OCI-LY7 (cell line): Measurements from ENCODE around the gene ARHGAP33. TPM values are rescaled to one million over a fixed set of nuclear protein-coding genes. Genes with fewer than 3 reads are reported as not detected.

ENCODE experiments used
- BruUV-seq: library from RNA; stranded (reverse); fragments of 400-500 nt; replicated peaks from 2 replicates; lab custom pipeline; 2021; lab: Mats Ljungman, UMichigan
- CTCF ChIA-PET: fragments of 300-600 bp; sonication (Branson Sonifier 250); formaldehyde crosslinking; loops from one replicate; lab custom pipeline; 2022; ENCODE audit warnings: antibody characterized with exemption; ENCODE audit not compliant: unreplicated experiment; lab: Charles Lee
- POLR2A ChIA-PET: fragments of 300-600 bp; sonication (Branson Sonifier 250); formaldehyde crosslinking; loops from one replicate; lab custom pipeline; 2022; ENCODE audit warnings: antibody characterized with exemption; lab: Charles Lee
- DNase-seq: peaks from one replicate; pipeline ENCODE4 v3.0.0-alpha.2; 2015; ENCODE audit warnings: low spot score
- H2AFZ ChIP-seq: fragments of 200-600 bp; sonication (generic), shearing (Covaris generic); 2 replicates; pipeline ENCODE4 v1.6.1; 2014; ENCODE audit warnings: mild to moderate bottlenecking, antibody characterized with exemption, low read length, moderate library complexity
- H3K27ac ChIP-seq: fragments of 200-600 bp; sonication (generic); 2 replicates; pipeline ENCODE4 v1.5.1; 2014; ENCODE audit warnings: mixed run types, low read depth, mild to moderate bottlenecking, moderate library complexity, low read length, inconsistent platforms; ENCODE audit not compliant: poor library complexity, severe bottlenecking
- H3K36me3 ChIP-seq: fragments of 200-600 bp; sonication (generic); 2 replicates; pipeline ENCODE4 v1.6.1; 2014; ENCODE audit warnings: mild to moderate bottlenecking, antibody characterized with exemption, low read length, moderate library complexity, mixed read lengths; ENCODE audit not compliant: insufficient read depth
- H3K4me1 ChIP-seq: fragments of 200-600 bp; sonication (generic); 2 replicates; pipeline ENCODE4 v1.5.1; 2014; ENCODE audit warnings: mild to moderate bottlenecking, low read length; ENCODE audit not compliant: insufficient read depth, poor library complexity, severe bottlenecking
- H3K4me2 ChIP-seq: fragments of 200-600 bp; sonication (generic); 2 replicates; pipeline ENCODE4 v1.6.1; 2014; ENCODE audit warnings: mild to moderate bottlenecking, low read length
- H3K4me3 ChIP-seq: fragments of 200-600 bp; sonication (generic); 2 replicates; pipeline ENCODE4 v1.5.1; 2014; ENCODE audit warnings: mild to moderate bottlenecking, low read depth, low read length; ENCODE audit not compliant: poor library complexity, severe bottlenecking
- H3K79me2 ChIP-seq: fragments of 200-600 bp; sonication (generic); 2 replicates; pipeline ENCODE4 v1.6.1; 2016; ENCODE audit warnings: low read depth, mild to moderate bottlenecking, low read length, moderate library complexity, mixed read lengths; ENCODE audit not compliant: insufficient read depth
- H3K9me2 ChIP-seq: fragments of 200-600 bp; sonication (generic); 2 replicates; pipeline ENCODE4 v1.6.1; 2016; ENCODE audit warnings: mild to moderate bottlenecking, low read length, mixed read lengths; ENCODE audit not compliant: insufficient read depth
- H3K9me3 ChIP-seq: fragments of 200-600 bp; sonication (generic); 2 replicates; pipeline ENCODE4 v1.6.1; 2014; ENCODE audit warnings: mild to moderate bottlenecking, mixed run types, low read length, mixed read lengths
- H4K20me1 ChIP-seq: fragments of 200-600 bp; sonication (generic); 2 replicates; pipeline ENCODE4 v1.6.1; 2014; ENCODE audit warnings: mild to moderate bottlenecking, antibody characterized with exemption, low read length, moderate library complexity, mixed read lengths; ENCODE audit not compliant: insufficient read depth
- EZH2phosphoT487 ChIP-seq: fragments of 200-600 bp; sonication (generic); IDR thresholded peaks from 2 replicates; pipeline ENCODE4 v1.6.1; 2018; ENCODE audit warnings: low read depth, borderline replicate concordance, mild to moderate bottlenecking, mixed run types, antibody characterized with exemption, low read length, moderate library complexity, mixed read lengths
- intact Hi-C: fragments of 100-400 bp; cut with micrococcal nuclease; formaldehyde crosslinking; loops from one replicate; pipeline ENCODE4 v1.10.0; 2022; ENCODE audit not compliant: unreplicated experiment
- total RNA-seq, 2 experiments: library from RNA; depleted of rRNA in 1 of 2; stranded (reverse); fragments of >200 nt in 1 of 2; shearing (Covaris generic) in 1 of 2; gene quantifications; 2 replicates each; pipeline ENCODE4 v1.2.3, GENCODE V29; 2014 to 2022
- TF ChIP-seq, protein P1 (sequence below): fragments of 200-600 bp; sonication (generic); conservative IDR thresholded peaks from 2 replicates; pipeline ENCODE4 v1.5.1; 2014; ENCODE audit warnings: mild to moderate bottlenecking, antibody characterized with exemption, low read length, moderate library complexity, mixed read lengths

The ARHGAP33 gene
- total RNA-seq, 2 experiments from 2014 or later: 15.1 to 94.6 TPM

DNA sequence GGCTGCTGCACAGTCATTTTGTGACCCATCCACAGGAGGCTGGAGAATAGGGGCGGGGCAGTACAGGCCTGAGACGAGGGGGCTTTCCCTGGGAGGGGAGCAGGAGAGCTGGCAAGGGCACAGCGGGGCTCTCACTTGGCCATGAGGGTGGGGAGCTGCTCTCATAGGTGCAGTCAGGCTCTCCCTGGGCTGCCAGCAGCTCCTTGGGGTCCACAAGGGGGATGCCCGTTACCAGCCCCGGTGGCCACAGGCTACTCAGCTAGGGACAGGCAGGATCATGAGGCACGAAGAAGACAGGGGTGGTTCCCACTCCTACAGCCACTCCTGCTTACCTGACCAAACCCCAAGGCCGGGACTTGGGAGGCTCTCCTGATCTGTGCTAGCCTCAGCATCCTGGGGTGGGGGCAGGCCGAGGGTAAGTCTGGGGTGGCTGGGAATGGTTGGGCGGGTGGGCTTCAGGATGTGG is 16.5 kb downstream of the ARHGAP33 start:
- Histone ChIP-seq H3K9me3 (no peaks in the 10 kb centered on the region), H2AFZ (no peak overlapping the region), H3K4me3 (no peak overlapping the region), H3K9me2 (no peaks in the 10 kb centered on the region), H3K79me2 (no peaks in the 10 kb centered on the region), H3K4me1 (no peaks in the 10 kb centered on the region), H3K4me2 (no peak overlapping the region), H3K27ac (no peak overlapping the region), H4K20me1 (no peaks in the 10 kb centered on the region), H3K36me3 (no peaks in the 10 kb centered on the region)
- TF ChIP-seq EZH2phosphoT487: no peak
- TF ChIP-seq, protein P1, sequence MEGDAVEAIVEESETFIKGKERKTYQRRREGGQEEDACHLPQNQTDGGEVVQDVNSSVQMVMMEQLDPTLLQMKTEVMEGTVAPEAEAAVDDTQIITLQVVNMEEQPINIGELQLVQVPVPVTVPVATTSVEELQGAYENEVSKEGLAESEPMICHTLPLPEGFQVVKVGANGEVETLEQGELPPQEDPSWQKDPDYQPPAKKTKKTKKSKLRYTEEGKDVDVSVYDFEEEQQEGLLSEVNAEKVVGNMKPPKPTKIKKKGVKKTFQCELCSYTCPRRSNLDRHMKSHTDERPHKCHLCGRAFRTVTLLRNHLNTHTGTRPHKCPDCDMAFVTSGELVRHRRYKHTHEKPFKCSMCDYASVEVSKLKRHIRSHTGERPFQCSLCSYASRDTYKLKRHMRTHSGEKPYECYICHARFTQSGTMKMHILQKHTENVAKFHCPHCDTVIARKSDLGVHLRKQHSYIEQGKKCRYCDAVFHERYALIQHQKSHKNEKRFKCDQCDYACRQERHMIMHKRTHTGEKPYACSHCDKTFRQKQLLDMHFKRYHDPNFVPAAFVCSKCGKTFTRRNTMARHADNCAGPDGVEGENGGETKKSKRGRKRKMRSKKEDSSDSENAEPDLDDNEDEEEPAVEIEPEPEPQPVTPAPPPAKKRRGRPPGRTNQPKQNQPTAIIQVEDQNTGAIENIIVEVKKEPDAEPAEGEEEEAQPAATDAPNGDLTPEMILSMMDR: no peak
- no peak for DNase-seq
- intact Hi-C loops: loop anchor here (1.0 kb wide), 1 partner anchor 99 kb away; no protein-coding TSS in a partner anchor
- BruUV-seq: no TSS peak
- ChIA-PET POLR2A (no interaction called here), CTCF (no interaction called here)

DNA sequence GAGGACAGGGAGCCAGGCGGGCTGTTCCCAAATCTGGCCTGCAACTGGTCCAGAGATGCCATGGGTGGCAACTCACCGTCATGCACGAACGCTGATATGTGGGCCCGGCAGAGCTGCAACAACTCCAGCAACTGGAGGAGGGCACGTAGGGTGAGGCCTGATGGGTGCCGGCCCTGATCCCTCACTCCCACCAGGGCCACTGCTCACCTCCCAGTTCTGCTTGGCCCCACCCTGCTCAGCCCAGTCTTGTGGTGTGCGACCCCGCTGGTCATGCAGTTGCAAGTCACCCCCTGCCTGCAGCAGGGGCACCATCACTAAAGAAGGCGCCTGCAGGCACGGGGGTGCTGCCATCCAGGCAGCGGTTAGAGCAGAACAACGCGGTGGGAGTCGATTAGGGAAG is 16.9 kb downstream of the ARHGAP33 start:
- no peak overlapping the region for H3K4me2 ChIP-seq
- H4K20me1 ChIP-seq: no peaks in the 10 kb centered on the region
- H3K27ac ChIP-seq: no peak overlapping the region
- H3K36me3 ChIP-seq: no peaks in the 10 kb centered on the region
- CTCF ChIA-PET: no interaction called here
- no peak overlapping the region for H3K4me3 ChIP-seq
- H2AFZ ChIP-seq: no peak overlapping the region
- POLR2A ChIA-PET: no interaction called here
- no peak for TF ChIP-seq EZH2phosphoT487
- TF ChIP-seq, protein P1: no peak
- intact Hi-C loops: no loop called here
- no peak for DNase-seq
- no TSS peak for BruUV-seq
- no peaks in the 10 kb centered on the region for H3K9me3 ChIP-seq
- H3K9me2 ChIP-seq: no peaks in the 10 kb centered on the region
- H3K4me1 ChIP-seq: no peaks in the 10 kb centered on the region
- no peaks in the 10 kb centered on the region for H3K79me2 ChIP-seq

DNA sequence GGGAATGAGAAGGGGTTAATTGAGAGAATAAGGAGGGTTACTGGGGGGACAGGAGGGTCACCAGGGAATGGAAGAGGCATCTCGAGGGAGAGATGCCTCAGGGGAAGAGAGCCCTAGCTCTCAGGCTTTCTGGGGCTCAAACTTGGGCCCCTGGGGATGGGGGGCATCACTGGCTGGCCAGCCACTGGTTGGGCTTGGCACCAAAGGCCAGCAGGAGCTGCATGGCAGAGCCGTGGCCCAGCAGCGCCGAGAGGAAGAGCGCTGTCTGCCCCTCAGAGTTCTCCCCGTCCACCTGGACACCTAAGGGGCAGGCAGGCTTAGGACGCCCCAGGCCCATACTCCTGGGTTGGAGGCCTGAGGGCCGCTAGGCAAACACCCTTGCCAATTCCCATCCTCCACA is 17.5 kb downstream of the ARHGAP33 start:
- Histone ChIP-seq H2AFZ (no peak overlapping the region), H3K36me3 (no peaks in the 10 kb centered on the region), H3K4me1 (no peaks in the 10 kb centered on the region), H3K4me3 (no peak overlapping the region), H3K9me3 (no peaks in the 10 kb centered on the region), H3K79me2 (no peaks in the 10 kb centered on the region), H3K27ac (no peak overlapping the region), H3K9me2 (no peaks in the 10 kb centered on the region), H4K20me1 (no peaks in the 10 kb centered on the region), H3K4me2 (no peak overlapping the region)
- intact Hi-C loops: no loop called here
- ChIA-PET CTCF (no interaction called here), POLR2A (no interaction called here)
- no peak for DNase-seq
- TF ChIP-seq, protein P1: no peak
- TF ChIP-seq EZH2phosphoT487: no peak
- BruUV-seq: no TSS peak
